Spleen (tissue), 7 donors: ENCODE results near the gene EPB41.

Experiments used
- POLR2A ChIP-seq, 3 donors: fragments of 450-650 bp; IDR thresholded peaks; one replicate each; pipeline ENCODE4 v1.5.1; 2017; ENCODE audit warnings: antibody characterized with exemption in 3 of 3, mild to moderate bottlenecking in 1 of 3
- POLR2AphosphoS5 ChIP-seq, 3 donors: sonication (generic); formaldehyde crosslinking; IDR thresholded peaks; one replicate each; pipeline ENCODE4 v1.5.1; 2017; ENCODE audit warnings: antibody characterized with exemption in 3 of 3
- TF ChIP-seq, protein P1 (sequence below), 11 experiments: fragments of 200-600 bp in 7 of 11; fragments of 450-650 bp in 4 of 11; sonication (generic) in 4 of 11; IDR thresholded peaks in 8 of 11; conservative IDR thresholded peaks in 3 of 11; 1 replicate in 7 of 11; 2 replicates in 4 of 11; pipeline versions ENCODE4 v1.4.0 to v1.8.0; 2016 to 2021; ENCODE audit warnings: antibody characterized with exemption in 11 of 11, inconsistent platforms in 4 of 11, mild to moderate bottlenecking in 1 of 11
- donor health status: DM: no; HTN: no; CAD: no; lungs with moderate emphysema.
- donor health status: DM: no; HTN: no; CAD: no.
- donor health status: DM: no; HTN: no; CAD: no.

DNA sequence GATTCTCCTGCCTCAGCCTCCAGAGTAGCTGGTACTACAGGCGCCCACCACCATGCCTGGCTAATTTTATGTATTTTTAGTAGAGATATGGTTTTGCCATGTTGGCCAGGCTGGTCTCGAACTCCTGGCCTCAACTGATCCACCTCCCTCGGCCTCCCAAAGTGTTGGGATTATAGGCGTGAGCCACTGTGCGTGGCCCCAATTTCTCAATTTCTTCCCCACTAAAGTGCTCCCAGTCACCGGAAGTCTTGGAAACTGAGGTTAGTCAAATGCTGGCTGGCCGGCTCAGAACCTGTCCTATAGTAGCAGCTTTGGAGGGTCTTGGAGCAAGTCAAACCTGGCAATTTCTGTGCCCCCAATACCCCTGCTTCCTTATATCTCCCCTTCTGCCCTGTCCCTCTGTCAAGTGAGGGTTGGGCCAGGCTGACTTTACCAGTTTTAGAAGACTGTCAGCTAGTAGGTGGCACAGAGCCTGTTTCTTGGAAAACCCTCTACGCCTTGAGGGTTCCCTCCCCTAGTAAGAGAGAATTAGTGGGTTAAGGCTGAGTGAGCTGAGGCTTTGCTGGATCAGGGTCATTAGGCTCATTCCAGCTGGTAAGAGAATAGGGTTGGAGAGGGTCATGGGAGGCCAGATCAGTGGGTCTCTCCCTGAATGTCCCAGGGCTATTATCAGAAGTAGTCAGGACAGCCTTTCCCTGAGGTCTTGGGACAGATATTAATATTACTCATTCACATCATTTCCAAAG, 8.3 kb upstream of the EPB41 start:
- TF ChIP-seq, protein P1, sequence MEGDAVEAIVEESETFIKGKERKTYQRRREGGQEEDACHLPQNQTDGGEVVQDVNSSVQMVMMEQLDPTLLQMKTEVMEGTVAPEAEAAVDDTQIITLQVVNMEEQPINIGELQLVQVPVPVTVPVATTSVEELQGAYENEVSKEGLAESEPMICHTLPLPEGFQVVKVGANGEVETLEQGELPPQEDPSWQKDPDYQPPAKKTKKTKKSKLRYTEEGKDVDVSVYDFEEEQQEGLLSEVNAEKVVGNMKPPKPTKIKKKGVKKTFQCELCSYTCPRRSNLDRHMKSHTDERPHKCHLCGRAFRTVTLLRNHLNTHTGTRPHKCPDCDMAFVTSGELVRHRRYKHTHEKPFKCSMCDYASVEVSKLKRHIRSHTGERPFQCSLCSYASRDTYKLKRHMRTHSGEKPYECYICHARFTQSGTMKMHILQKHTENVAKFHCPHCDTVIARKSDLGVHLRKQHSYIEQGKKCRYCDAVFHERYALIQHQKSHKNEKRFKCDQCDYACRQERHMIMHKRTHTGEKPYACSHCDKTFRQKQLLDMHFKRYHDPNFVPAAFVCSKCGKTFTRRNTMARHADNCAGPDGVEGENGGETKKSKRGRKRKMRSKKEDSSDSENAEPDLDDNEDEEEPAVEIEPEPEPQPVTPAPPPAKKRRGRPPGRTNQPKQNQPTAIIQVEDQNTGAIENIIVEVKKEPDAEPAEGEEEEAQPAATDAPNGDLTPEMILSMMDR (IDR thresholded peaks at IDR 0.05 in 8 of 11, conservative IDR thresholded peaks at IDR 0.05 in 3 of 11), result no peak
- TF ChIP-seq POLR2AphosphoS5 (IDR thresholded peaks at IDR 0.05) (no peak), POLR2A (IDR thresholded peaks at IDR 0.05) (no peak)
